UCSD-AML1 (cell line): ENCODE results near the gene DISP3.

Source experiments
- DNase-seq: peaks from one replicate; lab custom pipeline; 2025; ENCODE audit not compliant: unreplicated experiment; lab: John Stamatoyannopoulos, UW

The DISP3 gene

GRCh38 chr1:11484321-11484655, 5.3 kb downstream of the DISP3 start:
- no peak for DNase-seq

- DNase-seq = no peak
Measured at GRCh38 chr1:11485191-11485590, 6.2 kb downstream of the DISP3 start.

- no peak for DNase-seq
Measured at GRCh38 chr1:11486231-11487009, 7.5 kb downstream of the DISP3 start.

GRCh38 chr1:11487196-11487751, 8.3 kb downstream of the DISP3 start:
- no peak for DNase-seq

GRCh38 chr1:11488201-11488770, 9.3 kb downstream of the DISP3 start:
- no peak for DNase-seq

GRCh38 chr1:11488966-11489625, 10.1 kb downstream of the DISP3 start:
- DNase-seq = no peak

- DNase-seq = no peak
Measured at GRCh38 chr1:11492235-11492634, 13.3 kb downstream of the DISP3 start.

GRCh38 chr1:11493972-11494655, 15.2 kb downstream of the DISP3 start:
- no peak for DNase-seq

GRCh38 chr1:11494771-11495170, 15.8 kb downstream of the DISP3 start:
- DNase-seq = no peak

- no peak for DNase-seq
Measured at GRCh38 chr1:11495579-11495978, 16.6 kb downstream of the DISP3 start.

- DNase-seq = no peak
Measured at GRCh38 chr1:11496551-11497080, 17.7 kb downstream of the DISP3 start.

- DNase-seq = no peak
Measured at GRCh38 chr1:11498956-11499594, 20.1 kb downstream of the DISP3 start.

- DNase-seq = no peak
Measured at GRCh38 chr1:11499601-11500331, 20.8 kb downstream of the DISP3 start.

- DNase-seq = no peak
Measured at GRCh38 chr1:11500881-11501280, 21.9 kb downstream of the DISP3 start.

GRCh38 chr1:11501491-11501897, 22.5 kb downstream of the DISP3 start:
- no peak for DNase-seq

GRCh38 chr1:11501906-11502485, 23.0 kb downstream of the DISP3 start:
- DNase-seq = no peak

- DNase-seq = no peak
Measured at GRCh38 chr1:11502516-11502915, 23.6 kb downstream of the DISP3 start.

- no peak for DNase-seq
Measured at GRCh38 chr1:11504599-11504998, 25.6 kb downstream of the DISP3 start.

GRCh38 chr1:11505591-11506538, 26.9 kb downstream of the DISP3 start:
- DNase-seq = no peak
